Prostate gland (tissue), 2 donors: Measurements from ENCODE around the gene TOP2A.

Experiments used
- POLR2A ChIP-seq: fragments of 450-650 bp; IDR thresholded peaks from one replicate; pipeline ENCODE4 v1.6.1; 2016; ENCODE audit warnings: antibody characterized with exemption, mild to moderate bottlenecking
- POLR2AphosphoS5 ChIP-seq: sonication (generic); formaldehyde crosslinking; IDR thresholded peaks from one replicate; pipeline ENCODE4 v1.6.1; 2017; ENCODE audit warnings: antibody characterized with exemption
- TF ChIP-seq, protein P1 (sequence below), 4 experiments: fragments of 200-600 bp in 2 of 4; fragments of 450-650 bp in 2 of 4; sonication (generic) in 2 of 4; IDR thresholded peaks; 1 replicate in 3 of 4; 2 replicates in 1 of 4; pipeline ENCODE4 v1.5.1; 2016 to 2019; ENCODE audit warnings: antibody characterized with exemption in 4 of 4, mild to moderate bottlenecking in 2 of 4, moderate library complexity in 2 of 4

DNA sequence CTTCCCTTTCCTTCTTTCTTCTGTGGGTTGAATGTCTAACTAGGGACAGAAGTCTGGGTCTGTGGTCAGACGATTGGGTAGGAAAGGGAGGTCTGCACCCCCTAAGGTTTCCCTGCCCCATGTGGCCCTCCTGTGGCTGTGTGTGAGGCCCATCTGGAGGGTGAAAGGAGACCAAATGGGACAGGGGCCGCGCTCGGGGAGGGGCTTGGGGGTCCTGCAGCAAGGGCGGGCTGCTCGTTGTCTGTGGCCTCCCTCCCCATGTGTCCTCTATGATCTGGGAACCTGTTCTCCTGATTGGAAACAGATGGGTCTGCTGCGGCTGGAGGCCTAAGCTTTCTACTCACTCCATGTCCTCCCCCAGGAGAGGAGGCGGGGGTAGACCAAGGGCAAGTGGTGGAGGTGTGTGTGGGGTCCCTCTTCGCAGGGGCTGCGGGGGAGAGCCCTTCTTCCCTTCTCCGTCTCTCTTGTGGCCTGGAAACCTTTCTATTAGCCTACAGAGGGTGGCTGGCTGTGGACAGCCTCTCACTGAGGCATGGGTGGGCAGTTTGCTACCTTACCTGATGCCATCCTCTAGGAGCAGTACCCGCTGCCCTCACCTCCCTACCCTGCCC is 44.1 kb upstream of the TOP2A start:
- no peak for TF ChIP-seq POLR2AphosphoS5
- TF ChIP-seq, protein P1, sequence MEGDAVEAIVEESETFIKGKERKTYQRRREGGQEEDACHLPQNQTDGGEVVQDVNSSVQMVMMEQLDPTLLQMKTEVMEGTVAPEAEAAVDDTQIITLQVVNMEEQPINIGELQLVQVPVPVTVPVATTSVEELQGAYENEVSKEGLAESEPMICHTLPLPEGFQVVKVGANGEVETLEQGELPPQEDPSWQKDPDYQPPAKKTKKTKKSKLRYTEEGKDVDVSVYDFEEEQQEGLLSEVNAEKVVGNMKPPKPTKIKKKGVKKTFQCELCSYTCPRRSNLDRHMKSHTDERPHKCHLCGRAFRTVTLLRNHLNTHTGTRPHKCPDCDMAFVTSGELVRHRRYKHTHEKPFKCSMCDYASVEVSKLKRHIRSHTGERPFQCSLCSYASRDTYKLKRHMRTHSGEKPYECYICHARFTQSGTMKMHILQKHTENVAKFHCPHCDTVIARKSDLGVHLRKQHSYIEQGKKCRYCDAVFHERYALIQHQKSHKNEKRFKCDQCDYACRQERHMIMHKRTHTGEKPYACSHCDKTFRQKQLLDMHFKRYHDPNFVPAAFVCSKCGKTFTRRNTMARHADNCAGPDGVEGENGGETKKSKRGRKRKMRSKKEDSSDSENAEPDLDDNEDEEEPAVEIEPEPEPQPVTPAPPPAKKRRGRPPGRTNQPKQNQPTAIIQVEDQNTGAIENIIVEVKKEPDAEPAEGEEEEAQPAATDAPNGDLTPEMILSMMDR (IDR thresholded peaks at IDR 0.05): no peak
- no peak for TF ChIP-seq POLR2A
